Fibroblast of pulmonary artery (primary cell): ENCODE results near the gene IFT172.

Source experiments
- DNase-seq: peaks from one replicate; pipeline ENCODE4 v3.0.0-alpha.2; 2010; ENCODE audit warnings: low read depth
- H3K4me3 ChIP-seq: replicated peaks from 2 replicates; pipeline ENCODE4 v1.5.1; 2011; ENCODE audit warnings: low read depth, mild to moderate bottlenecking, control low read depth, low read length, moderate library complexity
- CTCF ChIP-seq: IDR thresholded peaks from 2 replicates; pipeline ENCODE4 v1.5.1; 2011; ENCODE audit warnings: mild to moderate bottlenecking, control low read depth, low read length, inconsistent platforms; ENCODE audit errors: missing control alignments

Gene IFT172

GRCh38 chr2:27501042-27501441 lies 11.5 kb upstream of the IFT172 start:
- no peak overlapping the region for H3K4me3 ChIP-seq
- TF ChIP-seq CTCF, result no peak
- no peak for DNase-seq

- H3K4me3 ChIP-seq, result no peak overlapping the region
- no peak for TF ChIP-seq CTCF
- no peak for DNase-seq
These were observed 9.4 kb upstream of the IFT172 start for GRCh38 chr2:27498975-27499374.

DNA sequence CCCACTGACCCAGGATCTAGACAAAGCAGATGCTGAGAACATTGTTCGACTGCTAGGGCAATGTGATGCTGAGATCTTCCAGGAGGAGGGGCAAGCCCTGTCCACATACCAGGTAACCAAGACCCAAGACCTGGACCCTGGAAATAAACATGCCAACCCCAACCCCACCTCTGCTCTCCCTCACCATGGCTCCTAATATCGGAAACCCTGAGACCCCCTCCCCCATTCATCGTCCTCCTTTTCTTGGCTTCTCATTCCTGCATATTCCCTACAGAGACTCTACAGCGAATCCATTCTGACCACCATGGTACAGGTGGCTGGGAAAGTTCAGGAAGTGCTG lies 7.7 kb upstream of the IFT172 start:
- no peak for DNase-seq
- no peak for TF ChIP-seq CTCF
- H3K4me3 ChIP-seq, result no peak overlapping the region

- peak within 1 kb of the TSS; percentile 69 for H3K4me3 ChIP-seq
- TF ChIP-seq CTCF, result no peak
- peak; percentile 49 for DNase-seq
These were observed 7.1 kb upstream of the IFT172 start, which contains the start of gene GCKR for GRCh38 chr2:27496357-27497287. Gene GCKR, plus strand, starts transcription at chr2:27496839. Its CDS starts 66 bp downstream, at chr2:27496905.

DNA sequence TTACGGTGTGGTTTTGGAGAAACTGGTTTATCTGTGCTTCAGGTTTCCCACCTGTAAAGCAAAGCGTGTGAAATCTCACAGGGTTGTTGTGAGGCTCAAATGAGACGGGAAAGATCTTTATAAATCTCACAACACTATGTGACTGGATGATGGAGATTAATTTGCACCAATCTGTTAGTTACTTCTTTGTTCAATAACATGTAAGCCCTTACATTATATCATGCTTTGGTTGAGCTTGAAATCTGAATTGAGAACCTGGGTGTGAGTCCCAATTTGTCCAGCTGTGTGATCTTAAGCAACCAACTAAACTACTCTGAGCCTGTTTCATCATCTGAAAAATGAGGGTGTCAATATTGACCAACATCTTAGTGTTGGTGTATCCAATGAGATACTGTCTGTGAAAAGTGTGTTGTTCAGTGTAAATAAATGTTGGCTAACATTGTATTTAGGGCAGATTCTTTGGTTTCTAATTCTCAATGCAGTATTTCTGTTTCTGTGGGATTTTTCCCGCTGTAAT lies 6.4 kb upstream of the IFT172 start:
- TF ChIP-seq CTCF, result no peak
- peak overlapping the region; percentile 69 for H3K4me3 ChIP-seq
- DNase-seq, result no peak

DNA sequence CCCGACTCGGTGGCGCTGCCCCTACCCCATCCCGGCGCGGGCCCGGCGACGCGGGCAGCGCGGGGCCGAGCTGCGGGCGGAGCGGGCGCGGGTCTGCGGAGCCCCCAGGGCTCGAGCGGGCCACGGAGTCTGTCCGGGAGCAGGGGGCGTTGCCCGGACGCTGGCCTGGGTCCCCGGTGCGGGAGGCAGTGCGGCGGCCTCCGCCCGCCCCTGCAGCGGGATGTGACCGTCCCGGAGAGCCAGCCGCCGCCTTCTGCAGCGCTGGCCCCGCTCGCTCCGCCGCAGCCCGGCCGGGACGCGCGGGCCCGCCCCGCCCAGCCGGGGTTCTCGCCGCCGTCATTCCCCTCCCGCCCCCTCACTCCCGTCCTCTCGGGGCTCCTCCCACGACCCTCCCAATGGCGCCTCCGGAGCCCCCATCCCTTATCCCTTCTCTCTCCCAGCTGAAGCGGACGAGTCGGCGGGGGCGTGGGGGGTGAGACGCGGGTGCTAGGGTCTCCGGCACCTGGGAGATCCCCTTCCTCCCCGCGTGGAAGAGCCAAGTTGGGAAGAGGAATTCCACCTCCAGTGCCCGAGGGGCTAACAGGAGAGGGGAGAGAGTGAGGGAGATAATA lies 5.5 kb upstream of the IFT172 start, which contains the start of gene FNDC4:
Gene FNDC4, minus strand, starts transcription at position 257 of the 611 bp plus-strand sequence. CDS start 521 bp downstream, outside the sequence.
- TF ChIP-seq CTCF, result no peak
- peak within 1 kb of the TSS; percentile 69 for H3K4me3 ChIP-seq
- no peak for DNase-seq
